Hematopoietic multipotent progenitor cell treated with erythropoietin and hydrocortisone succinate and interleukin-3 and kit ligand, for 15 days (in vitro differentiated cells): ENCODE measurements around the gene MYLK4.
A peak's percentile ranks its signal among the peaks of the same experiment; 100 is the strongest.

Experiments used
- DNase-seq: peaks from one replicate; pipeline ENCODE4 v3.0.0-alpha.2; 2015; ENCODE audit warnings: low spot score

The MYLK4 gene

DNA sequence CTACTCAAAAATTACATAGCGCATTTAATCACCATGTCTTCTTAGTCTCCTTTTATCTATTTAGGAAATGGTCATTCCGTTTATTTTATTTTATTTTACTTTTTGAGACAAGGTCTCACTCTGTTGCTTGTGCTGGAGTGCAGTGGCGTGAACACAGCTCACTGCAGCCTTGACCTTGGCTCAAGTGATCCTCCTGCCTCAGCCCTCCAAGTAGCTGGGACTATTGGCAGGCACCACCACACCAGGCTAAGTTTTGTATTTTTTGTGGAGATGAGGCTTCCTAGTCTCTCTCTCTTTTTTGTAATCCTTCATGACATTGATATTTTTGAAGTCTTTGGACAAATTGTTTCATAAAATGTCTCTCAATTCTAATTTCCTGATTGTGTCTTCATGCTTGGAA is 4.7 kb upstream of the MYLK4 start:
- DNase-seq = no peak

DNA sequence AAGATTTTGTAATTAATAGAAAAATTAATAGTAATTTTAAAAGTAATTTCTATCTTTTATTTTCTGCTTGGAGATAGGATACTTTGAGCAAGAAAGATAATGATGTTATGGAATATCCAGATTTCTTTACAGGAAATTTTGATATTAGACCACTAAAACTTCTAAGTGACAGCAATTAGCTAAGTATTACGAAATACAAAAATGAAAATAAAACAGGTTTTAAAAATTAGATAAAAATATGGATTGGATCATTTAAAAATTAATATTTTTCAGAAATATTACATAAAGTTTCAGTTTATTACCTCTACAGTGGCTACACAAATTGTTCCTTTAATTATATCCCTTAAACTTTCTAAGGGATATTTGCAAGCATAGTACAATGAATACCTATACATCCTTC is 4.2 kb upstream of the MYLK4 start:
- DNase-seq = no peak

DNA sequence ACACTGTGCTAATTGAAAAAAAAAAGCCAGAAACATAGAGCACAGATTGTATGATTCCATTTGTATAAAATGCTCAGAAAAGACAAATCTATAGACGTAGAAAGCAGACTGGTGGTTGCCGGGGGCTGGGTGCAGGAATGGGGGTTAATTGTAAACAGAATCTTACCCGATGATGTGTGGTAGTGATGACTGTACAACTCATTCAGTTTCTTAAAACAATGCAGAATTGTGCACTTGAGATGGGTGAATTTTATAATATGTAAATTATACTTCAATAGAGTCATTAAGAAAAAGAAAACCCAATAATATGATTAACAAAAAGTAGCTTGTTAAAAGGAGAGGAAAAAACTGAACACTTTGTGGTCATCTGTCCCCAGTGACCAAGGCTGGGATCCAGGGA is 3.7 kb upstream of the MYLK4 start:
- no peak for DNase-seq

DNA sequence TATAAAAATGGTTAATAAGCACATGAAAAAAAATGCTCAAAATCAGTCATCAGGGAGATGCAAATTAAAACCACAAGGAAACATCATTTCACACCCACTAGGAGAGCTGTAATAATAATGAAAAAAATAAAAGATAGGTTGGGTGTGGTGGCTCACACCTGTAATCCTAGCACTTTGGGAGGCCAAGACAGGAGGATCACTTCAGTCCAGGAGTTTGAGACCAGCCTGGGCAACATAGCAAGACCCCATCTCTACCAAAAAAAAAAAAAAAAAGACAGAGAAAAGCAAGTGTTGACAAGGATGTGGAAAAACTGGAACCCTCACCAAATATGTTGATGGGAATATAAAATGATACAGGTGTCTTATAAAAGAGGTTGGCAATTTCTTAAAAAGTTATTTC is 3.0 kb upstream of the MYLK4 start:
- no peak for DNase-seq

DNA sequence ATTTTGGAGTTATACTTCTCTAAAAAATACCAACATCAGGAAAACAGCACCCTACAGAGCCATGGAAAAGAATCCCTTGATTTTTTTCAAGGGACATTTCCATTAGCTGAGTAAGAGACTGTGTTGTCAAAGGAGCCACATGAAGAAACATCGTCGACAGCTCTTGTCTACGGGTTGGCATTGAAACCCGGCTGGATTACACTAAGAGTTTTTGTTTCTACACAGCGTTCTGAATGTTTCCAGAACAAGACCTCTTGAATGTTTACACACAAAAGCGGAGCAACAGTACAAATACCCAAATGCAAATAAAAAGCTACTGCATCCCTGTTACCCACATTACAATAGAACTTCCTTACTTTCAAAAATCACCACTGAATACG is 2.4 kb upstream of the MYLK4 start:
- DNase-seq = no peak

DNA sequence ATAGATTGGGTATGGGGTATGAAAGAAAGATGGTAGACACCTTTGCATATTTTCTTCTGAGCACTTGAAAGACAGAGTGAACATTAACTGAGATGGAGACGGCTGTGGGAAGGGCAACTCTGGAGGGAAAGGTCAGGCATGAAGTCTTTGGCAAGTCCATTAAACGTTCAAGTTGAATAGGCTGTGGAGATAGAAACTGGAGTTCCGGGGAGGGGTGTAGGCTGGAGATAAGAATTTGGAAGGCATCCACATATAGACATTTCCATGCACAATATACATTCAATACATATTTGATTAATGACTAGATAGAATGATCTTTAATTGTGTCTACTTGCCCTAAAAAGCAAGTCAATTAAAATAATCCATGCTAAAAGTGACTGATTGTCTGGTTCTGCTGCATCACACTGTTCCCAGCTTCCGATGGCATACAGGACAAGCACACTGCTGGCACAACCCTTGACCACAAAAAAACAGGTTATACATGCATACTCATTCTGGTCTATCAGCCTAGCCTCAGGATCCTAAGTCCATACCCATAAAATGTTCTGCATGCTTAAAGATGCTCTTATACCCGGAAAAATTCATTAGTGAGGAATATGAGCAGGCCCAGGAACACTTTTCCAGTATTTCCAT is 1.9 kb upstream of the MYLK4 start:
- no peak for DNase-seq

DNA sequence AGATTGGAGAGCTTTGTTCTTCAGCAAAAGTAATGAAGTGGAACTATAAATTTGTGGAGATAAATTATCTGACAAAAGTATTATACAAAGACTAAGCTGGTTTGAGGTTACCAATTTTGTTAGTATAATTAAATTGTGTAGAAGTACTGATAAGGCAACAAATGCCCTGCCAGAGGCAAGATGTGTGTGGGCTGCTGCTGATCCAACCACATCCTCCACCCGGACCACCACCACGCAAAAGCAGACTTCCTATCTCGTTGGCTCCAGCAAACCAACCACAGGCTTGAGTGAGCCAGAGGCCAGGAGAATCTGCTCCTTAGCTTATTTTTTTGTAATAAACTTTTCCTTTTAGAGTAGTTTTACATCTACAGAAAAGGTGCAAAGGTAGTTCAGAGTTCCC is 1.1 kb upstream of the MYLK4 start:
- DNase-seq = no peak

DNA sequence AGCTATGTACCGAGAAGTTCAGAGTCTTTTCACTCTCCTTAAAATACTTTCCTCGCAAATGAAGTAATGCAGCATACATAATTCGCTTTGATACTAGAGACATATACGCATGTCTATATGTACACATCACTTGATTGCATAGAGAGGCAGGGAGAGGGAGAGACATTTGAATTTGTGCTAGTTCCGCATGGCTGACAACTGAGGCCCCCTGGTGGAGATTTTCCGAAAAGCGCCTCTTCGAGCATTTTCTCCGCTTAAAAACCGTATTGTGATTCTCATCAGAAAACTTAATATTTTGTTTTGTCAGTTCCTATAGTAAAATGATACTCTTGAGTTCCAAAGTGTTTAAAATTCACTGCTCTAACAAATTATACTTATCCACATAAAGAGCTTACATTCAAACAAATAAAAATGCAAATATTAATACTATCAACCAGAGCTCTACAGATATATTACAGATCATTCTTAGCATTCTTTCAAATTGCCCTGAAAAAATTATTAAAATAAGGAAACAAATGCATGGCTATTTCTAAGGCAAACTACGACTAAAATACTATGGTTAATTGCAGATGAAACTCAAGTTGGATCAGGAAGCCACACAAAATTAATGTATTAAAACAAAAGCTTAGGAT is 637 bp downstream of the MYLK4 start:
- DNase-seq = peak; percentile 77

DNA sequence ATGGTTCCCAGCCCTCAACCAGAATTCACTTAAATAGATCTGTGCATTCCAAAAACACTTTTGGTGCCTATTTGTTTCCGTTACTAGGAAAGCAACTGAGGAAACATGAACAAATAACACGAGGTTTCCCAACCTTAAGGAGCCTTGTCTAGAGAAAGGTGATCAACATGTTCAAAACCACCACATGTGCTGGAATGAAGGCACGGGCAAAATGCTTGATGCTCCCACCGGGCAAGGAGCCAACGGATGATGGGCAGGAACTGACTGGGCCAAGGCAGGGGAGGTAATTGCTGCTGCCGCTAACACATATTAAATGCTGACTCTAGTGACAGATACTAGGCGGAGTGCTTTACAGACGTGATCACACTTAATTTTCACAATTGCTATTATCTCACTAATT is 2.5 kb downstream of the MYLK4 start:
- DNase-seq = no peak

DNA sequence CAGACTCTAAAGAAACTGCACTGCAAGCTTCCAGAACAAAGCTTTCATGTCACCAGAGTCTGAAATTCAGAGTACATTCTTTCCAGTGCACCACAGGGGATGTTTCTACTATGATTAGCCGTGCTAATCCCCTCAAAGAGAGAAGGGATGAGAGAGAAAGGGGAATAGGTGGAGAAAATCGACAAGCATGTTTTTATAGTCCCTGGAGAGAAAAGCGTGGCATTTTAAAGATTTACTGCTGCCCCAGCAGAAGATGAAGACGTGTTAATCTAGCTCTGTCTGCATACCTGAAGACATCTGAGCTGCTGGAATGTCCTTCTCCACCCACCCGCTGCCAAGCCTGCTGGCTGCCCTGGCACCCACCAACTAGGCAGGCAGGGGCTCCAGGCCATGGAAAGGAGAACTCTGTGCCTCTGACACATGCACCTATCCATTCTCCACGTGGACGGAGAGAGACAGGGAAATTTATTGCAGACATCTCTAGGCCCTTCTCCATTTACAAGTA is 4.1 kb downstream of the MYLK4 start:
- DNase-seq = no peak

DNA sequence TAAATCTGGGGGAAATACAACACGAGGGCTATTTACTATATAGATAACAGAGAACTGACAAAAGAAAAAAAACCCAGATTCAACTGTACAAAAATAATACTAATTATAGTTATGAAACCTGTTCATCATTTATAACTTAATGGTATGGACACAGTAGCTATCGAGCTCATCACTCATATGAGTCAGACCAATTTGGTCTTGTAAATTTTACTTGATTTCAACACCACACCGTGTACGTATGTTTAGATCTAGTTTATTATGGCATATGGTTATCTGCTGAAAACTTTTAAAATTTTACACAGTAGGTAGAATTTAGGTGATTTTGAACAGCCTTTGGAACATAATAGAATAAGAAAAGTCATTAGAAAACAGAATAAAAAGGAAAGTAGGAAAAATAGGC is 5.5 kb downstream of the MYLK4 start:
- DNase-seq = no peak

DNA sequence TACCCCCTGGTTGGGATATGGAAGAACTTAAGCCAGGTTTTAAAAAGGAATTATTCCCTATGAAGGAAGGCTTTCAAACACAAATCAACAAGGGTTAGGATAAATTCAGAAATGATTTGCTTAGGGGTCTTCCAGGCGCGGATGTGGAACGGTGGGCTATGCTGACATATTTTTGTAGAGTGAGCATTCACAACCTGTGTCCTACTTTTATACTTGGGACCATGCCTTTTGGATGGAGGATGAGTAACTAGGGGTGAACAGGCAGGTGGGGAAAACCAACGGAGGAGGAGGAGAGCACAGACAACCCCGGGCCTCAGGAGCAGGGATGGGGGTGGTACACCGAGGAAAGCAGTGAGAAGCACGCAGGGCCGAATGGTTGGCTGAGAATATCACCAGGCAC is 5.9 kb downstream of the MYLK4 start:
- DNase-seq = no peak

DNA sequence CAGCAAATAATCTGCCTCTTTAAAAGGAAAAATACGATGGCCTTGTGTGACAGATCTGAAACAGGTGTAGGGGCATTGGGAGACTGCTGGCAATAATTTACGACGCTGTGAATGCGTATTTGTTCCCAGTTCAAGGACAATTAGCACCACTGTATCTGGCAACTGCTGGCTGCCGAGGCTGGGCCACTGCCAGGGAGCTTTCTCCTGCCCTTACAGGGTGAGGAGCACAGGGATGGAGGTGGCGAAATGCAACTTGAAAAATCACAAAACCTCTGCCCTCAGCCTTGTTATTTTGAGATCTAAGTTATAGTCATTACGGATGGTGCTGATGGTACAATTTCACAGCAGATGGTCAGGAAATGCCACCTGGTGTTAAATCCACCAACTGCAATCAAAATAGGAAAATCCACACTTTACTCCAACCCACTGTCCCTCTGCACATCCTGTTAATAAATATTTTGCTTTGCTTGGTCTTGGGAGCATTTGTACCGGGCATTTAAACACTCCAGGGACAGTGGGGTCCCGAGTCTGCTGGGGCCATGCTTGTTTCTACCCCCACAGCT is 6.4 kb downstream of the MYLK4 start:
- no peak for DNase-seq

DNA sequence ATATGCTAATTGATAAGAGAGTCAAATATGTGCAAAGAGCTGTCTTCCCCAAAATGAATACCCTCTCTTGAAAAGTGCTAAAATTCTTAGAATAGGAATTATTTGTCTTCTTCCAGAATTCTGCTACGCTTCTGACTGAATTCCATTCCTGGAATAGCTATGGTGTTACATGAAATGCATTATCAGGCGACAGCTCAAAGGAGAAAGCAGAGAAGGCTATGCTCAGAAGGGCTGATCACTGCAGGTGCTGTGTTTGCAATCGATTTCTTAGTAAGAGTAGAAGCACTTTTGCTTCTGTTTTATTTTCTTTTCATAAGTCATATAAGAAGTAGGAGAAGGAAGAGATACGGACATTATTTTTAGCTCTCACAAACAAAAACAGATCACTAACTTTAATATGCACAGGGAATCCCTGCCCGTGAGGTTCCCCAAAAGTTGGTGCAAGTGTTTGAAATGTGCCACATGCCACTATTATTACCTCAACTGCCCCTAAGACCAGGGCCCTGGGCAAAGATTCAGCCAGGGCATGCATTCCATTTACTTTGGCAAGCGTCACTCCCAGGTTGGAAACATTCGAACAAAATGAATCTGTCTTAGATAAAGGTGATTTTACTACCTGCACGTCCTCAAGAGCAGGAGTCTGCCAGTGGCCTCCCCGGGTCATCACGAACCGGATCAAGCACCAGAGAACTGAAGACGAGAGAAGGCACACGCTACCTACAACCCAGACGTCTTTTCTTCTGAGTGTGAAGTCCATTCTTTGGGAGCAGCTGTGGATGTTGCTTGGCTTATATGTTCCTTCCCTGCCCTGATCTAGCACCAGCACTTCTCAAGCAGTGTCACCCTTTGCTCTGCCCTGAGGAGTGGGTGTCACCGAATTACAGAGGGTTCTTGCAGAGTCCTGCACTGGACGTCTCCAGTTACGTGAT is 7.2 kb downstream of the MYLK4 start:
- DNase-seq = no peak

DNA sequence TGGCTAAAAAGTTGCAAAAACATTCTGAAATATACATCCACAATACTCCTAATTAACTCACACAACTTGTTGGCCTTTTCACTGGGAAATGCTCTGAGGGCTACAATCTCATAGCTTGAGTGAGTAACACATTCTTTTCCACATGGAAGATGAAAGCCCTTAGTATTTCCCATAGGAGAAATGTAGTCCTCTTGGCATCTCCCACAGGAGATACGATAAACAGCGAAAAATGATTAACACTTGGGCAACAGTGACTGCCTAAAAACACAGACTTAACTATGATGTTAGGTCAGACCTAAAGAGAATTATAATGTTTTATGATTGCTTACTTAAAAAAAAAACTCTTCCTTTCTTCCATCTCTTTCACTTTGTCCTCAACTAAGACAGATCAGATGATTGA is 9.0 kb downstream of the MYLK4 start:
- DNase-seq = no peak

DNA sequence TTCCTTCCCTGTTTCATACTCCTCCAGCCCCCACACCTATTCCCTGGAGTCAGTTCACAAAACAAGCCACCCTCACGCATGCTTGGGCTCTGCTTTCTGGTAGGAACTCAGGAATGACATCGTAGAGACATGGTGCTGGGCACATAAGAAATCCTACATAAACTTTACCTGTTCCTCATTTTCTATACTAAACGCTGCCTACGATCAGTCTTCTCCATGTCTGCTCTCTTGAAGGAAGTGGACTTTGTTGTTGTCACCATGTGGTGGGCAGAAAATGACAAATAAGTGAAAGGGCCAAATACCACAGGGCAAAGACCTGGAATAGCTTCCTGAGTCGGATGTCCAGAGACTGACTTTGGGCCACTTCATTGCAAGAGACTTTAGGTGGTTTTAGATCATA is 10.1 kb downstream of the MYLK4 start:
- DNase-seq = no peak

DNA sequence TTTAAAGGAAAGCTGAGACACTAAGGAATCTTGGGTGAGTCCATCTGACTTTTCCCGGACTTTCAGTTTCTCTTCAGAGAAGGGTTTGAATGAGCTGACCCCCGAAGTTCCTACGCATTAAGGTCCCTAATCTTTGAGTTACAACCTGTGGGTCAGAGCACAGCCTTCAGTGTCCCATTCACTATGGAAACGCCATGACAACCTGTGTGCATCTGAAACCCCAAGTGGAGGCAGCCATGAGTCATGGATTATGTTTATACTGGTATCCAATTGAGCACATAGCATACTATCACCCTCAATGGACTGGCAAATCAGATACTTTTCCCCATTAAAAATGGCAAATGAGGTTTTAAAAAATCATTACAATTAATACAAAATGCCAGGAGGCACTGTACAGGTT is 11.4 kb downstream of the MYLK4 start:
- no peak for DNase-seq

DNA sequence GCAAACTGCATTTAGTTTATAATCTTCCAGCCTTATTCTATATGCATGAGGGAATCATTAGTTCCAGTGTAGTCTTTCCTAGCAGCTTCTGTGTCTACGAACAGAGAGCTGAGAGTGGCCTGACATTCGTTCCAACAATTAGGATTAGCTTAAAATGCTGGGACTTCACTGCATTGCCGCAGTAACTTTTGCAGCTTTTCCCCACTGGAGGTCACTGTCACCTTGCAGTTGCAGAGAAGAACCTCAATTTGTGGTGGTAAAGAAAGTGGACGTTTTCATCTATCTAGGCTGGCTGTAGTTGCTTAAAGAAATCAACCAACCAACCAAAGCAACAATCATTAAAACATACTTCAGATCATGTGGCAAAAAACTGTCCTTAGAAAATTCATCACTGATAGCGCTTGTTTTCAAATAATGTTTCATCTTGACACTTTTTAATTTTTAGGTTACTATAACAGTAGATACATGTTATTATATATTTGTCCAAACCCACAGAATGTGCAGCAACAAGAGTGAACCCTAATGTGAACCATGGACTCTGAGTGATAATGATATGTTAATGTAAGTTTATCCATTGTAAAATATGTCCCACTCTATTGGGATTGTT is 12.2 kb downstream of the MYLK4 start:
- DNase-seq = peak; percentile 55

DNA sequence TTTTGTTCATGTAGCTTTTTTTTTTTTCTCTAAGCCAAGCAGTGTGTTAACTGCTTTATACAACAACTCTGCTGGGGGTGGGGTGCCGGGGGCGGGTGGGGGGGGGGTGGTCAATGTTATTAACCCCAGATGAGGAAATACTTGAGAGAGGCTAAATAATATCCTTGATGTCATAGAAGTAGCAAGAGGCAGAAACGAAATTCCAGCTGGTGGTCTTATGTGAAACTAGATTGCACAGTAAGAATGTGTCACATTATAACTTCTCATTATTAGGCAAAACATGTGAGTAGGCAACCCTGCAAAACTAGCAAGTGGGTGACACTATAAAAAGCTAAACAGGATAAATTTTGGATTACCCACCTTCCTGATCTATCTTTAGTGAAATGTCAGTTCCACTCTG is 12.8 kb downstream of the MYLK4 start:
- DNase-seq = no peak

DNA sequence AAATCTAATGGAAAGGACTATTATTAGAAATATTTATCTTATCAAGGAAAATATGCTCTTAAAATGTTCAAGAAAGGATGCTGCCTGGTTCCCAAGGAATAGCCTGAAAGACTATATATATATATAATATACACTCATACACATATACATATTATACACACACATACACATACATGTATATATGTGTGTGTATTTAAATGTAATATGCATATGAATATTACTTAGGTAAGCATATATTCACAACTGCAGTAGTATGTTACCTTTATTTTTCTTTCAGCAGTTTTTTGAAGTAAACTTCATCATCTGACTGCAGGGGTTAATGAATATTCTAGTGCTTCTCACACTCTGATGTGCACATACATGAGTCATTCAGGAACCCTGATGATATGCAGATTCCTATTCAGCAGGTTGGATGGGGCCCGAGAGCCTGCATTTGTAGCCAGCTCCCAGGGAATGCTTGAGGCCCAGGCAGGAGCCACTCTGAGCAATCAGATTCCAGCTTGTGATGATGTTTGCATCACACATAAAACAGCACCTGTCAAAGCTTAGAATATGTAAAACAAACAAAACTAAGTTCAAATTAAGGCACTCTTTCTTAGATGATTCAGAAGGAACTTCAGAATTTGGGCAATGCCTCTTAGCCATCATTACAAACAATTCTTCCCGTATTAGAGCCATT is 16.1 kb downstream of the MYLK4 start:
- no peak for DNase-seq

DNA sequence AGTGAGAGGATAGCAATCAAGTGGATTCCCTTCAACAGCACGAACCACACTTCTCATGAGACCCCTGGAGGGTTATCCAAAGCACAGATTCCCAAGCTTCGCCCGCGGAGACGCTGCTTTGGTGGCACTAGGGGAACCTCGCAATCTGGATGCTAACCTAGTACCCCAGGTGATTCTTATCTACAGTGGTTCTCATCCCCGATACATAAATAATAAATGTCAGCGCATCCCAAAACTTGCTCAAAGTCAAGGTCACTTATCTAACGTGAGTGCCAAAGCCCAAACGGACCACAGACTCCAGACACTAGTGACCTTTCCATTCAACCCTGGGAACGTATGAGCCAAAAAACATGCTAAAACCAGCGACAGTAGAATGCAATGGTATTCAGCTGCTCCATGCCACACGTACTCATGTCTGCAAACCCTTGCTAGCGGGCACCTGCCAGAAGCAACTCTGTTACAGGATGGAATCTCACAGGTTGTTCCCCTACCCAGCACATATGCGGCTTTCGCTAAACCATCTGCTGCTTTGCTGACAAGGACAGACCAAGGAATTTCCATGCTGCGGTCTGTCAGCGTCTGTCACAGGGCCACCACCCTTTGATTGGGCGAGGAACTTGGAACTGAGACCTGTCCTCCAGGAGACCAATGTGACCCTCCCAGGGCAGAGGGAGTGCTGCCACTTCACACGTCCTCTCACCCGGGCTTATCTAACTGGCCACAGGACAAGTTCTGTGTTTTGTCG is 16.8 kb downstream of the MYLK4 start:
- no peak for DNase-seq
